Osteocyte (in vitro differentiated cells): Measurements from ENCODE around the gene FAM234B. TPM values are rescaled to one million over a fixed set of nuclear protein-coding genes. Genes with fewer than 3 reads are reported as not detected.
"Not testable (repeated sequence)": the region's sequence is repeated elsewhere in the genome, so short reads cannot be mapped to it uniquely, and the experiment has no call there.

Source experiments
- DNase-seq: peaks from one replicate; pipeline ENCODE4 v3.0.0; 2021; ENCODE audit warnings: mixed read lengths; ENCODE audit not compliant: unreplicated experiment; ENCODE audit errors: extremely low spot score
- H3K27ac Mint-ChIP-seq: one replicate; pipeline ENCODE4 v1.8.0; 2021; ENCODE audit warnings: mild to moderate bottlenecking, mixed read lengths; ENCODE audit not compliant: unreplicated experiment
- H3K27me3 Mint-ChIP-seq: one replicate; pipeline ENCODE4 v1.8.0; 2021; ENCODE audit warnings: mixed read lengths; ENCODE audit not compliant: unreplicated experiment
- H3K36me3 Mint-ChIP-seq: one replicate; pipeline ENCODE4 v1.8.0; 2021; ENCODE audit warnings: mixed read lengths; ENCODE audit not compliant: unreplicated experiment
- H3K4me1 Mint-ChIP-seq: one replicate; pipeline ENCODE4 v1.8.0; 2021; ENCODE audit warnings: mixed read lengths; ENCODE audit not compliant: unreplicated experiment
- H3K4me3 Mint-ChIP-seq: one replicate; pipeline ENCODE4 v1.8.0; 2021; ENCODE audit warnings: mild to moderate bottlenecking, moderate library complexity, mixed read lengths; ENCODE audit not compliant: unreplicated experiment
- H3K9me3 Mint-ChIP-seq: one replicate; pipeline ENCODE4 v1.8.0; 2021; ENCODE audit warnings: mixed read lengths; ENCODE audit not compliant: unreplicated experiment
- total RNA-seq: library from RNA; stranded (reverse); gene quantifications from 2 replicates; pipeline ENCODE4 v1.2.1, GENCODE V29; 2021
- TF ChIP-seq, protein P1 (sequence below): fragments of 200-600 bp; sonication (generic); IDR thresholded peaks from 2 replicates; pipeline ENCODE4 v1.5.0; 2021; ENCODE audit warnings: antibody characterized with exemption, mild to moderate bottlenecking, moderate library complexity

FAM234B gene
- total RNA-seq, 1 donor from 2014 or later: 5.0 TPM

DNA sequence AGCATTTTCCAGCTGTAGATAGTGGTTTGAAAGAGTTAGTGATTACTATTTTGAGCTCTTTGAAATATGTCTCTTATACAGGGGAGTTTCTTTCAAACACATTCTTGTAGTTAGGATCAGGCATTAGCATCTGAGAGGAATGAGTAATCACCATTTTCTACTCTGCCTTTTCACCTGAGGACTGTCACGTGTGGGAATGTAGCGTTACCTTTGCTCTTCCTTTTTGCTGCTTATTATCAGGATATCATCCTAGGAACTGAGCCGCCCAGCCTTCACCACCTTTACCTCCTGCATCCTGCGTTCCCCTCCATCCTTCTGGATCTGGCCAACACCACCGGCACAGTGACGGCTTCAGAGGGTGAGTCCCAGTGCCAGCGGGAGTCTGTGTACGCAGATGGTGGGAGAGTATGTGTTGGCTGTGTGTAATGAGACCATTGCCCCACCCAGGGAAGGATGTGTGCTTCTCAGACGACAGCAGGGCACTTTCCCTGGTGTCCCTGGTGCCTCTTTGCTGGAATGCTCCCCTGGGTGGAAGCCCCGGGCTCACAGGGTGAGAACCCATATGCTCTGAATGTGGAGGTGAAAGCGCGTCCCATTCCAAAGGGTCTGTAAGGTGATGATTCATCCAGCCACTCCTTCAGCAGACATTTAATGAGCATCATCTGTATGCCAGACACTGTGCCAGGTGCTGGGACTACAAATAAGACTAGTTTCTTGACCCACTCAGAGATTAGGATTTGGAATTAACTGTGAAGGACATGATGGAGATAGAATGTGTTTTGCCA lies 31.8 kb downstream of the FAM234B start:
- DNase-seq: no peak
- no peak overlapping the region for H3K4me3 Mint-ChIP-seq
- no peak overlapping the region for H3K27ac Mint-ChIP-seq
- no peaks in the 10 kb centered on the region for H3K9me3 Mint-ChIP-seq
- peaks cover 8% of the 10 kb centered on the region for H3K4me1 Mint-ChIP-seq
- peaks cover 38% of the 10 kb centered on the region for H3K36me3 Mint-ChIP-seq
- H3K27me3 Mint-ChIP-seq: no peaks in the 10 kb centered on the region
- TF ChIP-seq, protein P1, sequence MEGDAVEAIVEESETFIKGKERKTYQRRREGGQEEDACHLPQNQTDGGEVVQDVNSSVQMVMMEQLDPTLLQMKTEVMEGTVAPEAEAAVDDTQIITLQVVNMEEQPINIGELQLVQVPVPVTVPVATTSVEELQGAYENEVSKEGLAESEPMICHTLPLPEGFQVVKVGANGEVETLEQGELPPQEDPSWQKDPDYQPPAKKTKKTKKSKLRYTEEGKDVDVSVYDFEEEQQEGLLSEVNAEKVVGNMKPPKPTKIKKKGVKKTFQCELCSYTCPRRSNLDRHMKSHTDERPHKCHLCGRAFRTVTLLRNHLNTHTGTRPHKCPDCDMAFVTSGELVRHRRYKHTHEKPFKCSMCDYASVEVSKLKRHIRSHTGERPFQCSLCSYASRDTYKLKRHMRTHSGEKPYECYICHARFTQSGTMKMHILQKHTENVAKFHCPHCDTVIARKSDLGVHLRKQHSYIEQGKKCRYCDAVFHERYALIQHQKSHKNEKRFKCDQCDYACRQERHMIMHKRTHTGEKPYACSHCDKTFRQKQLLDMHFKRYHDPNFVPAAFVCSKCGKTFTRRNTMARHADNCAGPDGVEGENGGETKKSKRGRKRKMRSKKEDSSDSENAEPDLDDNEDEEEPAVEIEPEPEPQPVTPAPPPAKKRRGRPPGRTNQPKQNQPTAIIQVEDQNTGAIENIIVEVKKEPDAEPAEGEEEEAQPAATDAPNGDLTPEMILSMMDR: no peak

DNA sequence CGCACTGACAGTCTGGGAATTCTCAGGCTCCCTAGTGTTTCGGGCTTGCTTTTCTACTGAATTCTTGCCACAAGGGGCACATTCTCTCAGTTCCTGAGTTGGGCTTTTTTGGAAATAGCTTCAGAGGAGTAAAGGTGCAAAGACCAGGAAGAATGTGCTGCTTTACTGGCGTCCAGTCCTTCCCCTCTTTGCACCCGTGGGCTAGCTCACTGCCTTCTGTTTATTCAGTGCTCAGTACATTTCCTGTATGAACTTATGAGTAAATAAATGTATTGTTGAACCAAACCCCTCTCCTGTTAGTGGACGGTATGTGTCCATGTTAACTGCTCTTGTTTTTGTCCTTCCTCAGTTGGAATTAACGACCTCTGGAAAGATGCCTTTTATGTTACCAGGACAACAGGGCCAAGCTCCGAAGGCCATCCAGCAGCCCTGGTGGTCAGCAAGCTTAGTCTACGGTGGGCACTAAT lies 35.3 kb downstream of the FAM234B start:
- DNase-seq: no peak
- Mint-ChIP-seq H3K27ac (no peak overlapping the region), H3K36me3 (peaks cover 29% of the 10 kb centered on the region), H3K27me3 (no peaks in the 10 kb centered on the region), H3K9me3 (no peaks in the 10 kb centered on the region), H3K4me1 (peaks cover 8% of the 10 kb centered on the region), H3K4me3 (no peak overlapping the region)
- TF ChIP-seq, protein P1: no peak

DNA sequence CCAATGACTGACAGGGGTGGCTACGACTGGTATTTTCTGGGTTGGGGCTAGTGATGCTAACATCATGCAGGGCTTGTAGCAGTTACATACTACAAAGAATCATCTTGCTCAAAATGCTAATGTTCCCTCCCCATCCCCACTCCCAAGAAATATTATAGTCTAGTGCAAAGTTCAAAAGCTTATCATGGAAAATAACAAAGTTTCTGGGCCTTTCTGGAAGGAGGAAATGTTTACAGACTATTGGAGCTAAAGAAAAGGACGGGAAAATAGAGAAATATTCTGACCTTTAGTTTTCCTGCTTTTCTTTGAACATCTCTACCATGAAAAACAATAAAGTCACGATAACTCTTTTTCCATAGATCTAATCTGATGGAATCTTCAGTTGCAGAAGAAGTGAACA lies 36.1 kb downstream of the FAM234B start:
- no peak overlapping the region for H3K4me3 Mint-ChIP-seq
- no peak for DNase-seq
- TF ChIP-seq, protein P1: no peak
- no peak overlapping the region for H3K27ac Mint-ChIP-seq
- H3K27me3 Mint-ChIP-seq: no peaks in the 10 kb centered on the region
- peaks cover 4% of the 10 kb centered on the region for H3K4me1 Mint-ChIP-seq
- no peaks in the 10 kb centered on the region for H3K9me3 Mint-ChIP-seq
- peaks cover 34% of the 10 kb centered on the region for H3K36me3 Mint-ChIP-seq

DNA sequence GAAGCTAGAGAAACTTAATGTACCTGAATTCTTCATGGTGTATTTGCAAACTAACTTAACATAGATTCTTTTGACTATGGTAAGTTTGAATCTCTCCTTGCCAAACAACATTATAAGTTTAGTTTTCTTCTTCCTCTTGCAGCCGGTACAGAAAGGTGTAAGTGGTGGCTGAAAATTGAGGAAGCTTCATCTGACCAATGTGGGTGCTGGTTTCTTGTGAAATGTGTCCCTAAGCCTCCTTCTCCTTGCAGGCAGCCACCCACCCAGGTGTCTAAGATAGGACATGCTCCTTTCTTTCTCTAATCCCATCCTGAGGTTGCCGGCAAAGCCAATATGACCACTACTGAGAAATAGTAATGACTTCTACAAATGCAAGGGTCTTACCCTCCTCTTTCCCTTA lies 38.7 kb downstream of the FAM234B start:
- H3K4me3 Mint-ChIP-seq: no peak overlapping the region
- H3K27me3 Mint-ChIP-seq: no peaks in the 10 kb centered on the region
- TF ChIP-seq, protein P1: no peak
- no peak overlapping the region for H3K27ac Mint-ChIP-seq
- H3K4me1 Mint-ChIP-seq: no peaks in the 10 kb centered on the region
- DNase-seq: no peak
- H3K9me3 Mint-ChIP-seq: no peaks in the 10 kb centered on the region
- peaks cover 29% of the 10 kb centered on the region for H3K36me3 Mint-ChIP-seq

DNA sequence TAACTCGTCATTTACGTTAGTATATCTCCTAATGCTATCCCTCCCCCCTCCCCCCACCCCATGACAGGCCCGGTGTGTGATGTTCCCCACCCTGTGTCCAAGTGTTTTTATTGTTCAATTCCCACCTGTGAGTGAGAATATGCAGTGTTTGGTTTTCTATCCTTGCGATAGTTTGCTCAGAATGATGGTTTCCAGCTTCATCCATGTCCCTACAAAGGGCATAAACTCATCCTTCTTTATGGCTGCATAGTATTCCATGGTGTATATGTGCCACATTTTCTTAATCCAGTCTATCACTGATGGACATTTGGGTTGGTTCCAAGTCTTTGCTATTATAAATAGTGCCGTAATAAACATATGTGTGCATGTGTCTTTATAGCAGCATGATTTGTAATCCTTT lies 39.5 kb downstream of the FAM234B start:
- not testable (repeated sequence) for H3K4me1 Mint-ChIP-seq, H3K9me3 Mint-ChIP-seq, H3K27ac Mint-ChIP-seq, H3K27me3 Mint-ChIP-seq, DNase-seq, H3K4me3 Mint-ChIP-seq
- H3K36me3 Mint-ChIP-seq: peaks cover 25% of the 10 kb centered on the region
